Ovary (tissue), 9 donors: ENCODE measurements around the gene MUC21. TPM values are rescaled to one million over a fixed set of nuclear protein-coding genes. Genes with fewer than 3 reads are reported as not detected.

Experiments used
- DNase-seq, 5 donors: peaks; one replicate each; pipeline ENCODE4 v3.0.0-alpha.2; 2019 to 2020
- H3K27ac ChIP-seq, 2 donors: fragments of 200-600 bp; one replicate each; pipeline versions ENCODE4 v1.5.1 to v1.8.0; 2019 to 2022
- H3K27me3 ChIP-seq: fragments of 200-600 bp; one replicate; pipeline ENCODE4 v1.8.0; 2022
- H3K36me3 ChIP-seq: fragments of 200-600 bp; sonication (generic); one replicate; pipeline ENCODE4 v1.5.1; 2019
- H3K4me1 ChIP-seq: one replicate; pipeline ENCODE4 v1.8.1; 2013; ENCODE audit warnings: mild to moderate bottlenecking, moderate library complexity; ENCODE audit not compliant: insufficient read depth
- H3K4me3 ChIP-seq: fragments of 200-600 bp; sonication (generic); one replicate; pipeline ENCODE4 v1.5.1; 2017
- H3K9me3 ChIP-seq, 2 donors: fragments of 200-600 bp in 1 of 2; sonication (generic) in 1 of 2; one replicate each; pipeline versions ENCODE4 v1.5.1 to v1.8.1; 2013 to 2019; ENCODE audit warnings: mild to moderate bottlenecking in 1 of 2, moderate library complexity in 1 of 2
- EP300 ChIP-seq: sonication (generic); formaldehyde crosslinking; IDR thresholded peaks from one replicate; pipeline ENCODE4 v1.6.1; 2017; ENCODE audit warnings: antibody characterized with exemption
- POLR2A ChIP-seq: fragments of 450-650 bp; IDR thresholded peaks from one replicate; pipeline ENCODE4 v1.6.1; 2017; ENCODE audit warnings: antibody characterized with exemption, mild to moderate bottlenecking, moderate library complexity
- WGBS, 3 donors: extraction: QIAGEN DNeasy Blood & Tissue Kit in 1 of 3; methylation state at CpG; one replicate each; pipeline versions ENCODE4 v1.1.5 to v1.1.7; 2013 to 2017; 5-methylcytosine and 5-hydroxymethylcytosine counted together
- intact Hi-C, 4 donors: fragments of 100-400 bp; cut with DNase I; formaldehyde crosslinking; loops; one replicate each; pipeline versions ENCODE4 v1.11.0 to v1.15.1; 2022 to 2023
- polyA plus RNA-seq, 2 donors: library from polyadenylated mRNA; stranded (reverse); fragments of 200-250 nt in 1 of 2; fragments of 350-450 nt in 1 of 2; fragmentation: Illumina TruSeq in 1 of 2; extraction: RNeasy Lipid Tissue Mini Kit (QIAGEN cat#74804) in 1 of 2; gene quantifications; one replicate each; pipeline ENCODE4 v1.2.3, GENCODE V29; 2013 to 2014
- total RNA-seq, 7 donors: library from RNA; depleted of rRNA in 2 of 7; stranded (reverse); fragments of >200 nt in 2 of 7; fragmentation: NEBNext Ultra II Directional in 3 of 7; extraction: Animal tissue kit (Norgen Biotek cat#: 25700) in 3 of 7; gene quantifications; one replicate each; pipeline versions ENCODE4 v1.1.0 to v1.2.4, GENCODE V29; 2016 to 2023
- TF ChIP-seq, protein P1 (sequence below), 3 donors: fragments of 450-650 bp in 2 of 3; fragments of 200-600 bp in 1 of 3; IDR thresholded peaks; one replicate each; pipeline versions ENCODE4 v1.5.1 to v1.8.0; 2016 to 2022; ENCODE audit warnings: antibody characterized with exemption in 3 of 3, mild to moderate bottlenecking in 1 of 3
- donor health status: DM: no; HTN: no; CAD: no; lungs with moderate emphysema.
- donor health status: DM: no; HTN: no; CAD: no.
- donor health status: Bipolar disorder and iron deficiency.
- donor health status: DM: yes; HTN: yes; CAD: no.
- donor health status: DM: no; HTN: no; CAD: no.
- donor health status: DM: yes; HTN: yes; CAD: no.

Gene MUC21
- total and polyA plus RNA-seq, 9 donors = not detected

DNA sequence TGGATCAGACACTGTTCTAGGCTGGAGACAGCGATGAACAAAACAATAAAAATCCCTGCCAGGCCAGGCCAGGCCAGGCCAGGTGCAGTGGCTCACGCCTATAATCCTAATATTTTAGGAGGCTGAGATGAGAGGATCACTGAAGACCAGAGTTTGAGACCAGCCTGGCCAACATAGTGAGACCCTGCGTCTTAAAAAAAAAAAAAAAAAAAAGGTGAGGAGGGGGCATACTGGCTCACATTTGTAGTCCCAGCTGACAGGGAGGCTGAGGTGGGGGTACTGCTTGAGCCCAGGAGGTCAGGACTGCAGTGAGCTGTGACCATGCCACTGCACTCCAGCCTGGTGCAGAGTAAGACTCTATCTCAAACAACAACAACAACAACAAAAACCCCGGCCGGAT, 38.2 kb upstream of the MUC21 start:
- H3K4me1 ChIP-seq = peaks cover 3% of the 10 kb centered on the region
- H3K36me3 ChIP-seq = no peaks in the 10 kb centered on the region
- intact Hi-C loops = no loop called here
- no peak for TF ChIP-seq POLR2A
- TF ChIP-seq EP300 = no peak
- TF ChIP-seq, protein P1, sequence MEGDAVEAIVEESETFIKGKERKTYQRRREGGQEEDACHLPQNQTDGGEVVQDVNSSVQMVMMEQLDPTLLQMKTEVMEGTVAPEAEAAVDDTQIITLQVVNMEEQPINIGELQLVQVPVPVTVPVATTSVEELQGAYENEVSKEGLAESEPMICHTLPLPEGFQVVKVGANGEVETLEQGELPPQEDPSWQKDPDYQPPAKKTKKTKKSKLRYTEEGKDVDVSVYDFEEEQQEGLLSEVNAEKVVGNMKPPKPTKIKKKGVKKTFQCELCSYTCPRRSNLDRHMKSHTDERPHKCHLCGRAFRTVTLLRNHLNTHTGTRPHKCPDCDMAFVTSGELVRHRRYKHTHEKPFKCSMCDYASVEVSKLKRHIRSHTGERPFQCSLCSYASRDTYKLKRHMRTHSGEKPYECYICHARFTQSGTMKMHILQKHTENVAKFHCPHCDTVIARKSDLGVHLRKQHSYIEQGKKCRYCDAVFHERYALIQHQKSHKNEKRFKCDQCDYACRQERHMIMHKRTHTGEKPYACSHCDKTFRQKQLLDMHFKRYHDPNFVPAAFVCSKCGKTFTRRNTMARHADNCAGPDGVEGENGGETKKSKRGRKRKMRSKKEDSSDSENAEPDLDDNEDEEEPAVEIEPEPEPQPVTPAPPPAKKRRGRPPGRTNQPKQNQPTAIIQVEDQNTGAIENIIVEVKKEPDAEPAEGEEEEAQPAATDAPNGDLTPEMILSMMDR (IDR thresholded peaks at IDR 0.05) = no peak
- no peaks in the 10 kb centered on the region for H3K9me3 ChIP-seq
- no peak overlapping the region for H3K4me3 ChIP-seq
- no peak overlapping the region for H3K27ac ChIP-seq
- no peaks in the 10 kb centered on the region for H3K27me3 ChIP-seq
- 81 to 84% (median 81%) methylated on average over 5 of the region's 5 CpGs for WGBS, 3 donors
- no peak for DNase-seq

DNA sequence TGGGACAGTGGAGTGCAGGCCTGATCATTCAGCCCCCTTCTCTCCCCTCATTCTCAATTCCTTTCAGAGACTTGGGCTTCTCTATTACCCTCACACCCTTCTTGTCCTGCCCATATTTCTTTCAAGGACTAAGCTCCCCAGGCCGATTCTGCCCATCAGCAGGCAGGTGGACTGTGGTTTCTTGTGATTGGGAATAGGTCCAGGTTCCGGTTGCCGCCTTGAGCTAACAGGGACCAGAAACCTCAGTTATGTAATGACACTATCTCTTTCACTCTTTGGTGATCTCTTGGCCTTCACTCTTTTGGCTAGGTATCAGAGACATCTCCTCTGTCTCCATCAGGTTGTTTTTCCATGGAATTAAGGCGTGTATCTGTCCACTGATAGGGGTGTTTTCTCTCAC, 36.3 kb upstream of the MUC21 start:
- intact Hi-C loops = no loop called here
- H3K4me3 ChIP-seq = no peak overlapping the region
- no peaks in the 10 kb centered on the region for H3K27me3 ChIP-seq
- no peak for DNase-seq
- WGBS, 3 donors = 61 to 73% (median 71%) methylated on average over 4 of the region's 4 CpGs
- H3K27ac ChIP-seq = no peak overlapping the region
- peaks cover 3% of the 10 kb centered on the region for H3K4me1 ChIP-seq
- TF ChIP-seq, protein P1 (IDR thresholded peaks at IDR 0.05) = no peak
- no peak for TF ChIP-seq POLR2A
- H3K36me3 ChIP-seq = no peaks in the 10 kb centered on the region
- no peaks in the 10 kb centered on the region for H3K9me3 ChIP-seq

DNA sequence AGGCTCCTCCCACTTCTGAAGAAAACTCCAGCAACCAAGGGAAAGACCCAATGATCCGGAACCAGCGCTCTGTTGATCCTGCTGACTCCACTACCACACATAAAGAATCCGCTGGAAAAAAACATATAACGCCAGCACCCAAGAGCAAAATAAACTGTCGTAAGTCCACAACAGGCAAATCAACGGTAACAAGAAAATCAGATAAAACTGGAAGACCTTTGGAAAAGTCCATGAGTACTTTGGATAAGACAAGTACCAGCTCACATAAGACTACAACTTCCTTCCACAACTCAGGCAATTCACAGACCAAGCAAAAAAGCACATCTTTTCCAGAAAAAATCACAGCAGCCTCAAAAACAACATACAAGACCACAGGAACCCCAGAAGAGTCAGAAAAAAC, 34.7 kb upstream of the MUC21 start:
- Histone ChIP-seq H3K4me1 (no peaks in the 10 kb centered on the region), H3K27ac (no peak overlapping the region), H3K9me3 (no peaks in the 10 kb centered on the region), H3K4me3 (no peak overlapping the region), H3K36me3 (no peaks in the 10 kb centered on the region), H3K27me3 (no peaks in the 10 kb centered on the region)
- 94% methylated on average over 6 of the region's 6 CpGs for WGBS, 3 donors
- TF ChIP-seq POLR2A (no peak), EP300 (no peak)
- TF ChIP-seq, protein P1 (IDR thresholded peaks at IDR 0.05) = no peak
- intact Hi-C loops = no loop called here
- no peak for DNase-seq

DNA sequence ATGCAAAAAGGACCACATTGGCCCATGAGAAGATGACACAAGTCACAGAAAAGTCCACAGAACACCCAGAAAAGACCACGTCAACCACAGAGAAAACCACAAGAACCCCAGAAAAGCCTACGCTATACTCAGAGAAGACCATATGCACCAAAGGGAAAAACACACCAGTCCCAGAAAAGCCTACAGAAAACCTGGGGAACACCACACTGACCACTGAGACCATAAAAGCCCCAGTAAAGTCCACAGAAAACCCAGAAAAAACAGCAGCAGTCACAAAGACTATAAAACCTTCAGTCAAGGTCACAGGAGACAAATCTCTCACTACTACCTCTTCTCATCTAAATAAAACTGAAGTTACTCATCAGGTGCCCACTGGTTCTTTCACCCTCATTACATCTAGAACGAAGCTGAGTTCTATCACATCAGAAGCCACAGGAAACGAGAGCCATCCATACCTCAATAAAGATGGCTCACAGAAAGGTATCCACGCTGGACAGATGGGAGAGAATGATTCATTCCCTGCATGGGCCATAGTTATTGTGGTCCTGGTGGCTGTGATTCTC, 31.5 kb upstream of the MUC21 start:
- Histone ChIP-seq H3K27ac (no peak overlapping the region), H3K4me3 (no peak overlapping the region), H3K4me1 (no peaks in the 10 kb centered on the region), H3K36me3 (no peaks in the 10 kb centered on the region), H3K9me3 (no peaks in the 10 kb centered on the region), H3K27me3 (no peaks in the 10 kb centered on the region)
- intact Hi-C loops = no loop called here
- WGBS, 3 donors = 81 to 87% (median 87%) methylated on average over 5 of the region's 5 CpGs
- TF ChIP-seq, protein P1 (IDR thresholded peaks at IDR 0.05) = no peak
- no peak for TF ChIP-seq POLR2A
- TF ChIP-seq EP300 = no peak
- no peak for DNase-seq
